GM12892 (cell line): Measurements from ENCODE around the gene APOBEC4.
A peak's percentile ranks its signal among the peaks of the same experiment; 100 is the strongest.
"Not testable (repeated sequence)": the region's sequence is repeated elsewhere in the genome, so short reads cannot be mapped to it uniquely, and the experiment has no call there.

Experiments used
- DNase-seq: peaks from one replicate; pipeline ENCODE4 v3.0.0; 2011; ENCODE audit not compliant: insufficient read length
- FAIRE-seq: peaks from 2 replicates; lab custom pipeline; 2011; peaks lifted over from hg19 to GRCh38; lab: Jason Lieb, UNC
- POLR2A ChIP-seq: IDR thresholded peaks from 2 replicates; pipeline ENCODE4 v1.6.1; 2011; ENCODE audit warnings: low read depth, low read length, control low read depth
- POLR2AphosphoS5 ChIP-seq: IDR thresholded peaks from 2 replicates; pipeline ENCODE4 v1.6.1; 2011; ENCODE audit warnings: low read depth, low read length, control low read depth
- TAF1 ChIP-seq: IDR thresholded peaks from 2 replicates; pipeline ENCODE4 v1.6.1; 2011; ENCODE audit warnings: low read depth, mild to moderate bottlenecking, control low read depth, low read length, borderline replicate concordance

APOBEC4 gene

GRCh38 chr1:183628537-183628936 lies 24.6 kb downstream of the APOBEC4 start:
- TF ChIP-seq POLR2AphosphoS5 (no peak), POLR2A (no peak), TAF1 (no peak)
- FAIRE-seq = no peak
- no peak for DNase-seq

DNA sequence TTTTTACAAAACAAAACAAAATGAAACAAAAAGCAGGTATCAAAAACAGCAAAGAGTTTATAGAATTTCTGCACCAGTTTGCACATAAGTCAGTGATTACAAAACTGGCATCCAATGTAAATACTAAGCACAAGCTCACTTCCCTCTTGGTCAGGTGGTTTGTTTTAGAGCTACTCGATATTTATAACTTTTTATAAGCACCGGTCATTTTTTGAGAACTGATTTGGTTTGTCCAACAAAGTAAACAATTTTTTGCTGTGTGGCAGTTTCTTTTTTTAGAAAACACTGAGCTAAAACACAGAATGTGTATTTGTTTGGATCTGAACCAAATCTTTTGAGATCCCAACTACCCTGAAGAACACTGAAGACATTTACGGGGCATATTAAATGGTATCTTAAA lies 26.9 kb downstream of the APOBEC4 start:
- not testable (repeated sequence) for DNase-seq, FAIRE-seq

DNA sequence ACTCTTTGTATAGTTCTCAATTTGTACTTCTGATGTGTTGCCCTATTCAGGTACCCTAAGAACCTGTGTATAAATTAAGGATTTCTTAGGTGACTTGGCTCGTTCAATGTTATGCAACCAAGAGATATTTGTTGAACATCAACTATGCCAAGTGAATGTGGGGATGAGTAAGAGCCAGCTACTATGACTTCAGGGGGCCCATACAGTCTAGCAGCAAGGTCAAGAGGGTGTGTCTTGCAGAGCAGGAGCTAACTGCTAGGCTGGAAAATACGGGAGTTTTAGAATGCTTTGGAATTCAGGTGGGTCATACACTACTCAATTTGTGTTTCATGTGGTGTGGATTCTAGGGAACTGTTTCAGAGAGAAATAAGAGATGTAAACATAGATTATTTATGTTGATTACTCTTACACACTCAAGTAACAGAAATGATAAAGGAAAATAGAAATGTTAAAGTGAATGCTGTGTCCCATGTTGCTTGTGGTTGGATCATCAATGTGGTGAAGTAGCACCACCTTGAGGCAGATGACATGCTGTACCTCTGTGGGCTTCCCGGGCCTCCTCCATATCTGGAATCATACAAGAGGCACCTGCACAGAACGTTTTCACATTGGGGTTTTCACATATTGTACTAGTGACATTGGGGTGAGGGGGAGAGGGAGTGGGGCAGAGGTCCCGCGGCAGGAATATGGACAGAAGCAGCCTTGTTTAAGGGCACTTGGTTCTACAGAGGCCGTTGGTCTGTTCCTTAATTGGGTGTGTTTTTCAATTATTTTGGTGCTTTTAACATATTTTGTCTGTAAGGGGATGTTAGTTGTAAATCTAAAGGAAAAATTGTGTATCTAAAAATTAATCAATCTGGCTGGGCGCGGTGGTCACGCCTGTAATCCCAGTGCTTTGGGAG lies 30.0 kb downstream of the APOBEC4 start:
- TF ChIP-seq POLR2A (peak; percentile 45), TAF1 (no peak), POLR2AphosphoS5 (no peak; the same call in 1 of the 2 replicates)
- no peak for DNase-seq

DNA sequence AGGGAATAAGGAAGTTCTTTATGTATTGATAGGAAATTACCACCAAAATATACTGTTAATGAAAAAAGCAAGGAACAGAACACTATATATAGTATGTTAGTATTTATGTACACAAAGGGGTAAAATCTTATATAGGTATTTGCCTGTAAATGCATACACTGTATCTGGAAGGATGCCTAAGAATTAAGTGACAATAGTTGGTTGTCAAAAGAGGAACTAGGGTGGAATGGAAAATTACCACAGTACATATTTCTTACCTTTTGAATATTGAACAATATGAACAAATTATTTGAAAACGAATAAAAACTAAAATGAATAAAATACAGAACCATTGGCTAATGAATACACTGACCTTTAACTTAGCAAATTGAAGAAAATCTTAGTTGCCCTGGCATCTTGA lies 31.1 kb downstream of the APOBEC4 start:
- TF ChIP-seq POLR2AphosphoS5 (no peak), POLR2A (no peak), TAF1 (no peak)
- DNase-seq (no peak), FAIRE-seq (no peak)

More for the DNA sequence above, 30.0 kb downstream of the APOBEC4 start:
- peak; percentile 90 for FAIRE-seq

DNA sequence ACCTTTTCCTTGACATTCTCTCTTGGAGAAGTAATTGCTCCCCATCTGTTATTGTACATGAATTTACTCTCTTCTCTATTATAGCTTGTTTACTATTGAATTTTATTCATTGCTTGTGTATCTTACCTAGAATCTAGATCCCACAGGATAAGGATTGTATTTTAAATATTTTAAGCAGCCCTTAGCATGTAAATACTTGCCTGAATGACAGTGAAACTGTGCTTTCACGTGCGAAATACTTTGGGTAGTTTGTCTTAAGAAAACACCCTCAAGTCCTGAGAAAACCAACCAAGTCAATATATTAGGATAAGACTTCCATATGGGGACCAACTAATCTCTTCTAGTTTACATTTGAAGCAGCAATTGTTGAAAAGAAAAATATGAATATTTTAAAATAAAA lies 32.8 kb downstream of the APOBEC4 start:
- FAIRE-seq (no peak), DNase-seq (no peak)
- TF ChIP-seq POLR2A (no peak), TAF1 (no peak), POLR2AphosphoS5 (no peak)

DNA sequence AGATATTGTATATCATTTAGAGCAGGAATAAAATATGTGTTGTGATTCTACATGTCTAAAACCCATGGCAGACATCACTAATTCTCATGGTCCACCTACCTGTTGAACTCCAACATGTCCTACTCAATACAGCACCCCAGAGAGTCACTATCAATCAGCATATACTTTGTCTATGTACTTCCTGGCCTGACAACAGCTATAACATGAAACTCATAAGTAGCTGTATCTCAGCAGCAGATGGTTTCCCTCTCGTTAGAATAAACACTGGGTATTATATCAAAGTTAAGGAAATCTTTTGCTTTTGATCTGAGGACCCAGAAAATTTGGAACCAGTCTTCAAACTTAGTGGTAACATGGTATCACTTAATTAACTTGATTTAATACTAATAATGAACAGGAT lies 33.3 kb downstream of the APOBEC4 start:
- no peak for TF ChIP-seq POLR2A
- TF ChIP-seq TAF1 = no peak
- TF ChIP-seq POLR2AphosphoS5 = no peak
- DNase-seq = no peak
- FAIRE-seq = peak; percentile 14

DNA sequence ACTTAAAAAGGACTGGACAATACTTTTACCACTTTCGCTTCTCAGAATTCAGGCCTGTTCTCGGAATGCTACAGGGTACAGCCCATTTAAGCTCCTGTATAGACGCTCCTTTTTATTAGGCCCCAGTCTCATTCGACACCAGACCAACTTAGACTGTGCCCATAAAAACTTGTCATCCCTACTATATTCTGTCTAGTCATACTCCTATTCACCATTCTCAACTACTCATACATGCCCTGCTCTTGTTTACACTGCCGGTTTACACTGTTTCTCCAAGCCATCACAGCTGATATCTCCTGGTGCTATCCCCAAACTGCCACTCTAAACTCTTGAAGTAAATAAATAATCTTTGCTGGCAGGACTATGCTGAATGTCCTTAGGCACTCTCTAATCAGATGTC lies 34.9 kb downstream of the APOBEC4 start:
- not testable (repeated sequence) for FAIRE-seq, DNase-seq

GRCh38 chr1:183612975-183613374 lies 40.1 kb downstream of the APOBEC4 start:
- FAIRE-seq, DNase-seq: not testable (repeated sequence)

- TF ChIP-seq TAF1 (no peak), POLR2AphosphoS5 (no peak), POLR2A (no peak)
- FAIRE-seq = no peak
- no peak for DNase-seq
Measured at GRCh38 chr1:183612407-183612806, 40.7 kb downstream of the APOBEC4 start.

DNA sequence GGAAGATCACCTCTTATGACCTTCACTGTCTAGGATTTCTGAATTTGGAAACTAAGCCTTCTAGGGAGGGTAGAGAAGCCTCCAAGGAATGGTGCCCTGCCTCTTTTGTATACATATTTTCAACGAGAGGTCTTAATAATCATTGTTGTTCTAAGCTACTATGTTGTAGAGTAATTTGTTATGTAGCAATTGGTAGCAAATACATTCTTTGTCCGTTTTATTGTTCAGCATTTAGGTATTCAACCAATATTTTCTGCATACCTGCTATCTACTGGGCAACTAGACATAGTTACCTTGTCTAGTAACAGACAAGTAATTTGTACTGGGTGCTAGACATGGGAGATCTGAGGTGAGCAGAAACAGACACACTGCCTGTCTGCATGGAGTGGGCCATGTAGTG lies 42.1 kb downstream of the APOBEC4 start:
- TF ChIP-seq POLR2AphosphoS5 (no peak), POLR2A (no peak), TAF1 (no peak)
- no peak for DNase-seq
- FAIRE-seq = no peak

DNA sequence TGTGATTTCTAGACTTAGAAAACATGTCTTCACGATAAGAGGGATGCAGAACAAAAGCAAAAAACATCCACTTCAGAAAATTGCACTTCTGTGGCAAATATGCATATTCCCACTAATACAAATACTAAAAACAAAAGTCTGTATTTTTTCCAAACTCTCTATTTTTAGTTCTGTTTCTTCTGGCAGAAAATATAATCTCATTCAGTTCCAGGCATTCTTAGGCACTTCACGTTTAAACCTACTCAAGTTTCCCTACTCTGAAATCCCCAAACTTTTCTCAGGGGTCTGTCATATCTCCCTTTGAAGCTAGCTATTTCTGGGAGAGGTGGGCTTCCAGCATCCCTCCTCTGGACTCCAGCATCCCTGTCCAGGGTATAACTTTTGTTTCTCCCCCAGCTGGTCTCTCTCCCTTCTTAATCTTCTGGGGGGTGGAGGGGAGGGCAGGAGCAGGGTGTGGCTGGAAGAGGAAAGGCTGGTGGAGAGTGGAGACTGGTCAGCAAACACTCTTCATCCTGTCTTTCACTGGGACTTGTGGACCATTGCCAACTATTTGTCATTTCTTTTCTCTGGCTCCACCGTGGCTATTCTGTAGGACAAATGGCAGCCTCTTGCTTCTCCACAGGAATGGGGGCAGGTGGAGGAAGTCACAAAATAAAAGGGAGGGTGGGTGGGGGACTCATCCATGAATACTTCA lies 43.2 kb downstream of the APOBEC4 start:
- DNase-seq (no peak), FAIRE-seq (no peak)
- TF ChIP-seq POLR2A = no peak
- TF ChIP-seq POLR2AphosphoS5 = no peak
- TF ChIP-seq TAF1 = no peak

DNA sequence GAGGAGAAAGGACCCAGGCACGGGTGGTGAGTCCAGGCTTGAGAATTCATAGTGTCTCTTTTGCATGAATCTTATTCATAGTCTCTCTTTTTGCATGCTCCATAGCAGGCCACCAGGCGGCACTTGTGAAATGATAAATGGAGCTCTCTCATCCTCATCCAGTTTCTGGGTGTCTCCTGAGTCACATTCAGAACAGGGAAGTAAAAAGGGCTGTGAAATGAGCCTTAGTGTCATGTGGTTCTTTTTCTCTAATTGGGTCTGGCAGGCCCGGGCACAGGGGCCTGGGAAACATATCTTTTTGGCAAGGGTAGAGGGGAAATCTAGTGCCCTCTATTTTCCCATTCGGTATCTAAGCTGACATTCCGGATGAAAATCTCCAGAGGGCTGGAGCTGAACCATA lies 43.8 kb downstream of the APOBEC4 start:
- DNase-seq = no peak
- FAIRE-seq = peak; percentile 46

More for the DNA sequence above, 43.8 kb downstream of the APOBEC4 start:
- TF ChIP-seq POLR2AphosphoS5 (no peak), POLR2A (no peak), TAF1 (no peak)
